HG03469 (cell line): Measurements from ENCODE around the gene EBF3.

Source experiments
- ATAC-seq: cut with Tn5 transposase; IDR thresholded peaks from one replicate; pipeline ENCODE4 v1.9.1; 2021; ENCODE audit warnings: mild to moderate bottlenecking, moderate library complexity, moderate number of reproducible peaks; ENCODE audit not compliant: unreplicated experiment

Gene EBF3

DNA sequence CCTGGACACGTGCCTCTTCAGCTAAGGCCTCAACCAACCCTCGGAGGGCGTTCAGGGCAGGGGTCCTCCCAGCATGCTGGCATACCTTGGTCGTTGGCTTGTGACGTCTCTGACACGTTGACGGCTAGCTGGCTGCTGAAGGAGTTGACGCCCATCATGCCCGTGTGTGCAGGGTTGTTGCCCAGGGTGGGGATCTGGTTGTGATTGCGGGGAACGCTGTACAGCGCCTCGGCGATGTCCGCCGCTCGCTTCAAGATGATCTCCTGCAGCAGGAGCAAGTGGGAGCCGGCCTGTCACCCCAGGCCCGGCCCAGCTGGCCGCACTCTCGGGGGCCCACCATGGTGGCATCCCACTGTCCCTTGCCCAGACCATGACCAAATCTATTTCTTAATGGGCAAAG is 122.0 kb downstream of the EBF3 start:
- no peak for ATAC-seq

GRCh38 chr10:129841590-129841989 is 122.5 kb downstream of the EBF3 start:
- no peak for ATAC-seq

DNA sequence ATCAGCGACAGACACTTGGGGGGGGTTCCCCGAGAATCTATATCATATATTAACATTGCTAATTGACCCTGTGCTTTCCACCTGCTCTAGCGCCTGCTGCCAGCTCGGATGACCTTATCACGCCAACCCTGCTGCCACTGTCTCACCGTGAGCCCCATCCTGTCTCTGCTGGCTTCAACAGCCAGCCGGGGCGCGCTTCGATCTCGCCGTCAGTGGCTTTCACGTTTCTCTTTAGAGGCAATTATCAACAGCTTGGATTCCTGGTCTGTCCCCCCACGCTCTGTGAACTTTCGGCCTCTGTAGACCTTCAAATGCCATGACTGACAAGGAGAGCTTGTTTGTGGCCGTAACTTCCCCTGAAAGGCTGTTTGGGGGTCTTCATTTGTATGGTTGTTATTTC is 123.0 kb downstream of the EBF3 start:
- no peak for ATAC-seq

- ATAC-seq = no peak
Observed at GRCh38 chr10:129840196-129840590, 123.9 kb downstream of the EBF3 start.

DNA sequence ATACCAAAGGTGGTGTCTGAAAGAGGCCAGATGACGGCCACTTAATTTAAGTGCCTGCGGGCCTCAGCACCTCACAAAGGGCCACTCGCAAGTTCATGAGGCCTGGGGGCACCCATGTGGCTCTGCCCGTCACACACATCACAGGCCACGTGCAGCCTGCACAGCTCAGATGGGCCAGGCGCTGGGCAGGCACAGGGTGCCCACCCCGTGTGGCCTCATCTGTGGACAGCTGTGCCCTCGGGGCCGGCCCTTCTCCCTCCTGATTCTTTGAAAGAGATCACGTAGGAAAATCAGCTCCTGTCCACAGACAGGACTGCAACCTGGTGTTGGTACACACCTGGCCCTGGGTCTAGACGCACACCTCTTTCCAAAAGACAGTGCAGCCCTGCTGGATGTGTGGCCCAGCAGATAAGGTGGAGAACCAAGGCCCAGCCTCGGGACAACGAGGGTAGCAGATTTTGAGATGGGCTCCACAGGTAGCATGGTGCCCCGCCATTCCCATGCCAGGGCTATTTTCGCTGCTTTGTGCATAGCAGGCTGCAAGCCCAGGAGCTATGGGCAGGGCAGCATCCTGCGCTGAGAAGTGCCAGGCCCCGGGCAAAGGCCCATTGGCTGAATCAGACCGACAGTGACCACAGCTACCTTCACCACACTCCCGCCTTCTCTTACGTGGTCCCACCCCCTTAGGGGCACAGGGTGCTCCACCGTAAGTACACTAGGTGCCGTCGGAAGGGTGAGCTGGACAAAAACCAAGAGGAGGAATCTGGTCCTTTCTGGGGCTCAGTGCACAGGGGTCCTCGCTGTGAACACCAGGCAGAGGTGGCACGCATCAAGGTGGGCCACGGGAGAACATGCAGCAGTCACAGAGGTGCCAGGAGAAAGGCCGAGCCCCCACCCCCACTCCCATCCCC is 124.5 kb downstream of the EBF3 start:
- no peak for ATAC-seq

GRCh38 chr10:129838794-129839193 is 125.3 kb downstream of the EBF3 start:
- no peak for ATAC-seq

- no peak for ATAC-seq
Observed at GRCh38 chr10:129837909-129838582, 126.0 kb downstream of the EBF3 start.

DNA sequence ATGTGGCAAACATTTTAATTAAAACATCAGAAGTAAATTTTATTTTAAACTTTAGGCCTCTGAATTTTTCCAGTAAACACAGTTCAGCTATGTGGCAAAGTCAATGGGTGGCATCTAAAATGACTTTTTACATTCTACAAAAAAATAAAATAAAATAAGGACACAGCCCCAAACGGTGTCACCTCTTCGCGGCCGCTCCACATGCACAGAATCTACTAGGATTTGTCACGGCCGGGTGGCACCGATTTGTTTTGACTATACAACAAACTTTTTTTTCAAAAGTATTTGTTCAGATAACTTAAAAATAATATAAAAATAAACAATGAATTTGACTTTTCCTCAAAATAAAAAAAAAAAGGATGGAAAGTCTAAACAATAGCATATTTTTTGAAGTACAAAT is 127.8 kb downstream of the EBF3 start:
- no peak for ATAC-seq

DNA sequence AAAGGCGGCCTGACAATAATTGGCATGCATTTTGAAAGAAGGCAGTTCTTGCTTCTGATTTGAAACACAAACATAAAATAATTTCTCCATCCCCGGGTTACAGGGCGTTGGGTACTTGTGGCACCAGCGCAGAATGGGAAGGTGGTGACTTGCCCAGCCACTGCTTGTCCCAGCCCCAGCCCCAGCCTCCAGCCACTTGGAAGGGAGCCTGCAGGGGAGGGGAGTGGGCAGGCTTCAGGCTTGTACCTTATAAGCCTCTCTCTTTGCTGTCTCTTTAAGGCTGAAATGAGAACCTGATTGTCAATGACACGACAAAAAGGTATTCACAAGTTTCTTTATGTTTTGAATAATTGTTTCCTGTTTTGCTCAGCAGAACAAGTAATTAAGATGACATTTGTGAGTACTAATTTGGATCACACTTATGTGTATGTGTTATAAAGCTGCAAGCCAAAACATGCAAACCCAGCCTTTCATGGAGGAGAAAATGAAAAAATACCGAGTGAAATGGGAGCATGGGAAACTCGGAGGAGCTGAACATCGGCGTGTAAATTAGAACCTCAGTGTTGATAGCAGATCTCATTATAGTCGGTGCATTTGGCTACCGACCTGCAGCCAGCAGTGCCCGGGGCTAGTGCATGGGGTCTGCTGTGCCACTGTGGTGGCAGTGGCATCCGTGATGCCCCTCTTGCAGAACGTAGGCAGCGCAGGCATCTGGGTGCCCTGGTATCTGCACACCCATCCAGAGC is 129.9 kb downstream of the EBF3 start:
- no peak for ATAC-seq

DNA sequence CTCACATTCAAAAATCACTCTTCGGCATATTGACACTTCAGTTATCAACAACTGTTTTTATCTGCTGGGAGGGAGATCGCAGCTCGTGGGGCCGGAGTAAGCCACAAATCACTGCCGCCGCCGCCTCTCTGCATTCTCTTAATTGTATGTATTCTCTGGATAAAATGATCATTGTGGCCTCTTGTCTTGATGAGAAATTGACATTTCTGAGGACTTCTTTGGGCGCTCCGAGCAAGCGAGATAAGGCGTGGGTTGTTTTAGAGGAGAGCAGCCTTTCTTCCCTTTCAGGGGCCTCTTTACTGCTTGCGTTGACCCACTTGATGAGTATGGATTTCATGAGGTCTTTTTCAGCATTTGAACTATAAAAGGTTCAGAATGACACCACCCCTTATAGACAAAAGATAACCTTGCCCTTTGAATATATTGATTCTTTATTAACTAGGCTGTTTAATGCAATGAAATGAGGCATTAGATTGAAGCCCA is 130.6 kb downstream of the EBF3 start:
- ATAC-seq = no peak

DNA sequence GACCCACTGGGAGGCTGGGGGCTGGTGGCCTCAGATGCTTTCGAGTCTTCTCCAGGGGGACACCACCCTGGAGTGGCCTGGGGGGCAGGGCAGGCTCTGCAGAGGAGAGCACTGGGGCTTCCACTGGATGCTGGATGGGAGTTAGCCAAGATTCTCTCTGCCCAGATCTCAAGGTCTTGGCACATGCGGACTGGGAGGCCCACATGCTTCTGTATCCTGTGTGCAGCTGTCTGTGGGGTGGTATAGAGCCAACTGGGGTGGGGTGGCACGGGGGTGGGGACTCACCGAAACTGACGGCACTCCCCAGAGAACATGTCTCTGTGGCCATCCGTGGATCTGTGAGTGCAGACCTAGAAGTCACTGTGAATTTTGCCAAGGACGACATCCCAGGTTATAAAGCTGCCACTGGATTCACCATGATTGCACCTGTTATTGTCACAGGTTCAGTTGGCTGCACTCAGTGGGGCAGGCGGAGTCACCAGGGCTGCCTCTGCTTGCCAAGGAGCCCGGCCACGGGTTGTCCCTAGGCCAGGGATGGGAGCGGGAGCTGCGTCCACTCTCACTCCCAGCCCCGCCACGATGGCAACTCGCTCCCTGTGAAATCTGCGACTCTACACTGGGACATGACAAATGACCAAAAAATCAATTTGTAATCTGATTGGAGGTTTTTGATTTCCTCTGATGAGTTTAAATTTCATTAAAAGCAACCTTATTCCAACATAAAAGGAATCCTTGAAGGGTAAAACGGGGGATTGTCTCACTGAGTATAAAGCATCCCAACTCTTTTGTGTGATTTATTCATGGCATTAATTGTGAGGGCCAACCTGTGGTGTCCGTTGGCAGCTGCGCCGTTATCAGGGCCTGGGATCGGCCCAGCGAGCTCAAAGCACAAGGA is 131.3 kb downstream of the EBF3 start:
- ATAC-seq = no peak

DNA sequence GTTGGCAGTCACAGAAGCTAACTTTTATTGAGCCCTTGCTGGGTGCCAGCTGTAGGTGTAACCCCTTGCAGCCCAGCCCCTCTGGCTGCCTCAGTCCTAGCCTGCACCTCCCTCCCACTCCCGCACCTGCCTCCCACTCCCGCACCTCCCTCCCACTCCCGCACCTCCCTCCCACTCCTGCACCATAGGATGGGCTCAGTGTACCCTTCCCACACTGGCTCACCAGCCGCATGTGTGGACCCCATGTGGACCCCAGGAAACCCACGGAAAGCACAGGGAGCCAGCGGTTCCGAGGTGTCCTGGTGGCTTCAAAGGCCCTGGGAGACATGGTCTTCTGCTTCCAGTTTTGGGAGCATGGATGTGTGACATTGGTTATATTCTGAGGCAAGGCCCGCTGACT is 132.9 kb downstream of the EBF3 start:
- ATAC-seq = no peak

DNA sequence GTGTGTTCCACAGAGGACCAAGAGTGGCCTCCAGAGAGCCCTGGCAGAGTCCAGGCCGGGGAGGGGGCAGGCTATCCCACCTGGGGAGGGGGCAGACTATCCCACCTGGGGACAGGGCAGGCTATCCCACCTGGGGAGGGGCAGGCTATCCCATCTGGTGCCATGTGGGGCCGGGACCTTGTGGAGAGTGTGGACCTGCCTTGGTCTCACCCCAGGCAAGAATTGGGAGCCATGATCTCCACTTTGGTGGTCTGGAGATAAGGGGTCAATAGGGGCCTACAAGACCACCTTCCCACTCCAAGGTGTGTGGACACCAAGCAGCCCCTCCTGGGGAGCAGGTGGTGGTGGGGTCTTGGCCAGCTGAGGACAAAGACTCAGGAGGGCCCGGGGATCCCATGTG is 138.2 kb downstream of the EBF3 start:
- no peak for ATAC-seq

DNA sequence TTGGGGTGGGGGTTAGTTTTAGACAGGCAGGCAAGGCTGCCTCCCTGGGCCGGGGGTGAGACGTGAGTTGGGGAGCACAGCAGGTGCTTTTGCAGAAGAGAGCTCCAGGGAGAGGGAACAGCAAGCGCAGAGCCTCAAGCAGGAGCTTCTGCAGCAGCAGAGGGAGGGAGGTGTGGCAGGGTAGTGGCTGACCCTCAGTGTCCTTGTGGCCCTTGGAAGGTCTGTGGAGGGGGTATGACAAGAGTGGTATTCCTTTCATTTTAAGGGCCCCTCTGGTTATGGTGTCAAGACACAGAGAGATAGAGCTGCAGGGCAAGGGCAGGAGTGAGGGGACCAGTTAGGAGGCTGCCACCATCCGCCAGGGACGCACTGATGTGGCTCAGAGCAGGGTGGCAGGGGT is 138.9 kb downstream of the EBF3 start:
- ATAC-seq = no peak

DNA sequence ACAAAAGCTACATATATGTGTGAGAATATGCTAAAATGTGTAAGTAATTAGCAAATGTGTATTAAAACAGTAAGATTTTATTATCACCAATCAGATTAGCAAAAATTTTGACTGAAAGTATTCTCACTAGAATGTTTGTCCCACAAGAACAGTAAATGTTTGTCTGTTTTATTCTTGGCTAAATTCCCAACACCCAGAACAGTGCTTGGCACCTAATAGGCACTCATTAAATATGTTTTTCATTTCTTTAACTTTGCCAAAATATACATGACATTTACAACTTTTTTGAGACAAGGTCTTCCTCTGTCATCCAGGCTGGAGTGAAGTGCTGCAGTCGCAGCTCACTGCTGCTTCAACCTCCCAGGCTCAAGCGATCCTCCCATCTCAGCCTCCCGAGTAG is 143.6 kb downstream of the EBF3 start:
- no peak for ATAC-seq

DNA sequence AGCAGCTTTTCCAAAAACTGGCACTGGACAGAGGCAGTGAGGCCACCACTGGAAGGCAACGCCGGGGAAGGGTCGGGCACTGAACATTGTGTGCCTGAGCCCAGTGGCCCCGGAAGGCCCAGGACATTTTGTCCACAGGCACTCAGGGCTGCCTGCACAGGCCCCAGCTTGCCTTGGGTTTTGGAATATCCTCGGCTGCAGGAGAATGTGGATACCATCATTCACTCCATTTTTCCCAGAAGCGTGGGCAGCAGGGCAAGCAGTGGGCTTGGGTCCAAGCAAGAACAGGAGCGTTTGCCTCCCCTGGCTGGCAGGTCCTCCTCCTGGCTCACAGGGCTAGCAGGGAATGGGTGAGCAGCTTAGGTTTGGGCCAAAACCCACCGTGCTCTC is 147.4 kb downstream of the EBF3 start:
- no peak for ATAC-seq

DNA sequence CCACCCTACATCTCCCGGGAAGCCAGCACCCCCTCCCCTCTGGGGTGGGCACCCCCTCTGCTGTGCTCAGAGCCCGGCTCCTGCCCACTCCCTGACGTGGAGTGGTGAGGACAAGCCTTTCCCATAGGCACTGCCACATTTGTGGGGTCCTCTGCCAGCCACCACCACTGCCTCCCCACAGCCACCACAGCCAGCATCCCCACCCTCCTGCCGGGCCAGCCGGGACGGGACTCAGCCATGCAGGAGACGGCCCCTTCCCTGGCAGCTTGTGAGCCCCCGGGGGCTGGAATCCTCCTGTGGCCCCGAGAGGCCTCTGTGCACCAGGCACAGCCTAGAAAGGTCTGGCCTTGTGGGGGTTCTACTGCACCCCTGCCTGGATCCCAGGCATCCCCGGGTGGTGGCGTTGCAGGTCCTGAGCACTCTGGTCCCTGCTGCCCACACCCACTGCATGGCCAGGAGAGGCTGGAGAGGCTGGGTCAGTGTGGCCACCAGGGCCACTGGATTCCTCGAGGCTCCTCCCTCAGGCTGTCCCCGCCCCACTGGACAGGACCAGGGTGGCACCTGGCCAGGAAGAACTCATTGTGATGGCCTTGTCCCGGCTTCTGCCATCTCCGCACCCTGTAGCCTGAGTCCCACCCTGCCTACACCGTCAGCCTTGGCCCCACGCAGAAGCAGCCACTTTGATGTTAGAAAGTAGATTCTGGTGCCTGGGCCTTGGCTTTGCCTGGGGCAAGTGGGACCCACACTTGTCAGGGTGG is 148.0 kb downstream of the EBF3 start:
- ATAC-seq = no peak

DNA sequence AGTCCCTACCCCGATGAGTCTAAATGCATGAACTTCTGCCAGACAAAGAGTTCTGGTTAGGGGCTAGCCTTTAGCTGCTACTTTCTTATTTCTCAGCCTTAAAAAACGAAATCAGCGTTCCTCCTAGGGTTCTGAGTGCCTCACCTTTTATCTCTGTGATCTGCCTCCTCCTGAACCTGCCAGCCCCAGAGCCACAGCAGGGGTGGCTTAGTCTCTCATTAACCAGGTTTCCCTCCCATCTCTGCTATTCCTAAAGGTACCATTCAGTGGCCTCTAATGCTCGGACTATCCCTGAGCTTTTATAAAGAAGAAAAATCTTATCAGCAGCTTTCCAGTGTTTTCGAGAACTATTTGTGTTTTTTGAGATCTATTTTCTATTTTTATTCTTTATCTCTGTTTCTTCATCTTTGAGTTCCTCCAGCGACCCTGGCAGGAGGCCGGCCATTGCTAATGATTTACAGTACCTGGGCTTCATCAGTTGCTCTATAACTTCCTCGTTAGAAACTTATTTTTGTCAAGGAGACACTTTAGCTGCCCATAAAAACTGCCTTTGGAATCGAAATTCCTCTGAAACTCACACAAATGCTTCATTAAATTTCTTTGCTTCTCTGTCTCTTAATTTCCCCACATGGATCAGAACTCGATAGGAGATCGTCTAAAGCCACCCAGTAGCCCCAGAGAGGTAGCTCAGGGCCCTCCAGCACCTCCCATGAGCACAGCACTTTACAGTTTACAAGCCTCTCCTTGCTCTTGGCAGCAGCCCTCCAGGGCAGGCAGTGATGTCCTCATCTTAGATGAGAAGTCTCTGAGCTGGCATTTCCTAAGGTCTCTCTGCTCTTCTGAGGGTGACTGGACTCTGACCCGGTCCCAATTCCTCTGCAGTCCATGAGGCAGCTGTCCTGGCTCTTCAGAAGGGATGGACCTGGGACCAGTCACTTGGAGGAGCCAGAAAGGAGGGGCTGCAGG is 149.1 kb downstream of the EBF3 start:
- ATAC-seq = no peak

GRCh38 chr10:129812398-129812797 is 151.7 kb downstream of the EBF3 start:
- ATAC-seq = no peak
